Endothelial cell of umbilical vein (primary cell): Measurements from ENCODE around the gene KCNH1. TPM values are rescaled to one million over a fixed set of nuclear protein-coding genes. Genes with fewer than 3 reads are reported as not detected.

ENCODE experiments used
- BruUV-seq: library from RNA; stranded (reverse); fragments of 400-500 nt; replicated peaks from 2 replicates; lab custom pipeline; 2021; lab: Mats Ljungman, UMichigan
- CTCF ChIA-PET: fragments of 300-600, 350-600 bp; sonication (Branson Sonifier 250); formaldehyde crosslinking; loops from one replicate; lab custom pipeline; 2021; ENCODE audit warnings: antibody characterized with exemption, inconsistent platforms; lab: Charles Lee
- POLR2A ChIA-PET: fragments of 300-600, 350-600 bp; sonication (Branson Sonifier 250); formaldehyde crosslinking; loops from one replicate; lab custom pipeline; 2021; ENCODE audit warnings: antibody characterized with exemption, inconsistent platforms; lab: Charles Lee
- DNase-seq: peaks from one replicate; pipeline ENCODE4 v3.0.0-alpha.2; 2011; ENCODE audit warnings: low read depth, low spot score
- FAIRE-seq: peaks from 2 replicates; lab custom pipeline; 2011; peaks lifted over from hg19 to GRCh38; lab: Jason Lieb, UNC
- H2AFZ ChIP-seq: 2 replicates; pipeline ENCODE4 v1.6.0; 2012; ENCODE audit warnings: low read depth, low read length, control low read depth, inconsistent platforms
- H3K27ac ChIP-seq: 2 replicates; pipeline ENCODE4 v1.5.1; 2011; ENCODE audit warnings: low read depth, mild to moderate bottlenecking, control low read depth, low read length, moderate library complexity; ENCODE audit not compliant: insufficient read depth
- H3K27me3 ChIP-seq, 2 experiments: 2 replicates each; pipeline versions ENCODE4 v1.6.0 to v1.6.1; 2011; ENCODE audit warnings: low read length in 2 of 2, mixed read lengths in 1 of 2; ENCODE audit not compliant: control insufficient read depth in 2 of 2, insufficient read depth in 2 of 2
- H3K36me3 ChIP-seq, 2 experiments: 2 replicates in 1 of 2; 3 replicates in 1 of 2; pipeline ENCODE4 v1.5.1; 2011; ENCODE audit warnings: low read length in 2 of 2, mild to moderate bottlenecking in 1 of 2, moderate library complexity in 1 of 2; ENCODE audit not compliant: control insufficient read depth in 2 of 2, insufficient read depth in 2 of 2; ENCODE audit errors: extremely low read depth in 1 of 2
- H3K4me1 ChIP-seq: 3 replicates; pipeline ENCODE4 v1.5.1; 2011; ENCODE audit warnings: mild to moderate bottlenecking, low read length; ENCODE audit not compliant: control insufficient read depth, insufficient read depth; ENCODE audit errors: extremely low read depth
- H3K4me2 ChIP-seq: 2 replicates; pipeline ENCODE4 v1.6.1; 2011; ENCODE audit warnings: low read length, control low read depth, mixed read lengths; ENCODE audit not compliant: insufficient read depth
- H3K4me3 ChIP-seq, 3 experiments: fragments of 200-600 bp in 1 of 3; sonication (generic), shearing (Covaris generic) in 1 of 3; replicated peaks in 1 of 3; 2 replicates each; pipeline ENCODE4 v1.5.1; 2011 to 2016; ENCODE audit warnings: control low read depth in 3 of 3, low read length in 3 of 3, mild to moderate bottlenecking in 2 of 3, inconsistent platforms in 1 of 3, low read depth in 1 of 3, moderate library complexity in 1 of 3; ENCODE audit not compliant: insufficient read depth in 1 of 3
- H3K79me2 ChIP-seq: 2 replicates; pipeline ENCODE4 v1.6.0; 2012; ENCODE audit warnings: low read length, inconsistent platforms; ENCODE audit not compliant: control insufficient read depth, insufficient read depth
- H3K9ac ChIP-seq: replicated peaks from 2 replicates; pipeline ENCODE3; 2011; ENCODE audit warnings: low read length, control low read depth; ENCODE audit not compliant: insufficient read depth; ENCODE audit errors: extremely low read depth
- H3K9me1 ChIP-seq: replicated peaks from 3 replicates; pipeline ENCODE4 v1.6.0; 2011; ENCODE audit warnings: mild to moderate bottlenecking, low read length; ENCODE audit not compliant: control insufficient read depth, insufficient read depth; ENCODE audit errors: extremely low read depth
- H3K9me3 ChIP-seq: replicated peaks from 2 replicates; pipeline ENCODE4 v1.5.1; 2012; ENCODE audit warnings: low read length, inconsistent platforms; ENCODE audit not compliant: control insufficient read depth, insufficient read depth
- H4K20me1 ChIP-seq: replicated peaks from 2 replicates; pipeline ENCODE3; 2011; ENCODE audit warnings: mild to moderate bottlenecking, low read length; ENCODE audit not compliant: control insufficient read depth, insufficient read depth; ENCODE audit errors: extremely low read depth
- CTCF ChIP-seq, 2 donors: IDR thresholded peaks; 1 replicate in 1 of 2; 2 replicates in 1 of 2; pipeline ENCODE4 v1.5.1; 2011; ENCODE audit warnings: low read length in 2 of 2, mild to moderate bottlenecking in 2 of 2, moderate library complexity in 2 of 2, control low read depth in 1 of 2, inconsistent platforms in 1 of 2, low read depth in 1 of 2; ENCODE audit not compliant: insufficient read depth in 1 of 2; ENCODE audit errors: extremely low read depth in 1 of 2
- EZH2 ChIP-seq: IDR thresholded peaks from 2 replicates; pipeline ENCODE4 v1.6.1; 2012; ENCODE audit warnings: borderline replicate concordance, low read depth, mild to moderate bottlenecking, moderate library complexity, low read length, inconsistent platforms; ENCODE audit not compliant: severe bottlenecking
- FOS ChIP-seq: IDR thresholded peaks from 2 replicates; pipeline ENCODE4 v1.6.1; 2011; ENCODE audit warnings: mild to moderate bottlenecking, low read length, moderate library complexity, borderline replicate concordance; ENCODE audit not compliant: insufficient read depth
- GATA2 ChIP-seq: IDR thresholded peaks from 2 replicates; pipeline ENCODE4 v1.7.0; 2011; ENCODE audit warnings: low read depth, mild to moderate bottlenecking, moderate library complexity, mixed read lengths, low read length; ENCODE audit not compliant: insufficient read length, insufficient read depth
- JUN ChIP-seq: IDR thresholded peaks from 2 replicates; pipeline ENCODE4 v1.6.1; 2011; ENCODE audit warnings: borderline replicate concordance, low read depth; ENCODE audit not compliant: insufficient read length, insufficient read depth
- MAX ChIP-seq: IDR thresholded peaks from 2 replicates; pipeline ENCODE4 v1.6.1; 2011; ENCODE audit not compliant: insufficient read depth, insufficient read length
- MYC ChIP-seq: IDR thresholded peaks from one replicate; pipeline ENCODE4 v1.6.1; 2011; ENCODE audit warnings: mild to moderate bottlenecking, low read depth, low read length
- POLR2A ChIP-seq: IDR thresholded peaks from 2 replicates; pipeline ENCODE4 v1.6.1; 2012; ENCODE audit warnings: low read depth, mild to moderate bottlenecking, control low read depth, low read length
- POLR2AphosphoS5 ChIP-seq: IDR thresholded peaks from 2 replicates; pipeline ENCODE4 v1.6.1; 2012; ENCODE audit warnings: low read depth, mild to moderate bottlenecking, control low read depth, low read length, moderate library complexity; ENCODE audit not compliant: insufficient read depth
- dilution Hi-C: fragments of 300-500 bp; cut with MboI; formaldehyde crosslinking; loops from one replicate; pipeline ENCODE4 v1.15.0; 2019; ENCODE audit warnings: low sequenced_read_pairs; ENCODE audit not compliant: extremely low pct_ligation_motif_present
- intact Hi-C: fragments of 100-400 bp; cut with micrococcal nuclease; formaldehyde crosslinking; loops from one replicate; pipeline ENCODE4 v1.10.0; 2022
- polyA plus RNA-seq, 4 experiments: library from polyadenylated mRNA; depleted of rRNA in 3 of 4; stranded (reverse) in 3 of 4; unstranded in 1 of 4; fragments of >200 nt; gene quantifications; 2 replicates each; pipeline versions ENCODE4 v1.2.1 to v1.2.3, GENCODE V29; 2011 to 2012; ENCODE audit warnings: missing spikeins in 1 of 4
- total RNA-seq: library from RNA; stranded (reverse); gene quantifications from 2 replicates; pipeline ENCODE4 v1.2.3, GENCODE V29; 2021

The KCNH1 gene
- total and polyA plus RNA-seq, 2 donors (not counting 3 experiments of a cell fraction or from before 2014, with no cell fraction given) = not detected

DNA sequence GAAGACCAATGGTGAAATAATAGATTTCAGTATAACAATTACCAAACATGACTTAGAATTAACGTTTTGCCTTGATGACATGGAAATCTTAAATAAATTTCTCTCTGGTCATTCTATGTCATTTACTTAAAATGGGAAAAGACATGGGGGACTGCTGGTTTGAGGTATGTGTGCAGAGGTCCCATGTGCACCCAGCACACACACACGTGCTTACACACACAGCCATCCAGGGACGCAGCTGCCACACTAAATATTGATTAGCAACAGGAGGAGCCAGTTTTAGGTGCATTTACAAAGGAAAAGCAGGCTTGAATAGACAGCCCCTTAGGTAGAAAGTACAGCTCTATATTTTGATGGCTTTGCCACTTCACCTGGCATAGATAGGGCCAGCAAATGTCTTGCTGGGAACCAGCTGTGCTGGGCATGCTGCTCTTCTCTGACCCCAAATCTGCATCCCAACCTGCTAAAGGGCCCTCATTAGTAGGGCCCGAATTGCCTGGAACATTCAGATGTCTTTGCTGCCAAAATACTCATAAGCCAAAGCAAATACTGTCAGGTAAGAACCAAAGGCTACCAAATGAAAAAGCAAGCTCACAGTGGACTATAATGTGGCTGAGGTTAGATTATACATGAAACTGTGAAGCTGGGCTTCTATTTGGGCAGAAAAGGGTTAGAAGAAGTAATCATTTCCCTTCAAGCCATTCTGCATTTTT is 405.4 kb downstream of the KCNH1 start:
- dilution Hi-C loops = no loop called here

More for the DNA sequence above, 405.4 kb downstream of the KCNH1 start:
- Histone ChIP-seq H3K4me1 (no peaks in the 10 kb centered on the region), H3K9ac (no peak overlapping the region), H3K27ac (no peak overlapping the region), H3K4me3 (no peak overlapping the region), H3K4me2 (no peak overlapping the region), H3K27me3 (no peaks in the 10 kb centered on the region), H3K9me1 (no peaks in the 10 kb centered on the region), H3K79me2 (no peaks in the 10 kb centered on the region), H2AFZ (no peak overlapping the region), H3K9me3 (peaks cover 2% of the 10 kb centered on the region), H3K36me3 (no peaks in the 10 kb centered on the region), H4K20me1 (no peaks in the 10 kb centered on the region)
- ChIA-PET POLR2A (no interaction called here), CTCF (no interaction called here)
- FAIRE-seq (no peak), DNase-seq (no peak)
- no TSS peak for BruUV-seq
- intact Hi-C loops = no loop called here
- no peak for TF ChIP-seq POLR2AphosphoS5
- TF ChIP-seq EZH2 = no peak
- TF ChIP-seq JUN = no peak
- TF ChIP-seq MAX = no peak
- TF ChIP-seq POLR2A = no peak
- no peak for TF ChIP-seq MYC
- TF ChIP-seq FOS = no peak
- TF ChIP-seq CTCF (IDR thresholded peaks at IDR 0.05; ENCODE audit: extremely low read depth in 1 of 2, insufficient read depth in 1 of 2, low read depth in 1 of 2, low read length in 2 of 2) = no peak
- TF ChIP-seq GATA2 = no peak
